Psoas muscle (tissue), 8 donors: Measurements from ENCODE around the gene KCNG2. TPM values are rescaled to one million over a fixed set of nuclear protein-coding genes. Genes with fewer than 3 reads are reported as not detected.
"Not testable (repeated sequence)": the region's sequence is repeated elsewhere in the genome, so short reads cannot be mapped to it uniquely, and the experiment has no call there.

ENCODE experiments used
- ATAC-seq, 4 donors: fragments of 200-7000 bp; cut with Tn5 transposase; one replicate each; pipeline ENCODE4 v1.9.1; 2020; ENCODE audit warnings: moderate library complexity in 3 of 4, mild to moderate bottlenecking in 2 of 4
- DNase-seq, 2 donors: peaks; one replicate each; pipeline ENCODE4 v3.0.0-alpha.2; 2020
- H3K27ac ChIP-seq: fragments of 200-600 bp; one replicate; pipeline ENCODE4 v1.8.0; 2022
- H3K27me3 ChIP-seq, 3 donors: fragments of 200-600 bp in 1 of 3; one replicate each; pipeline versions ENCODE4 v1.6.1 to v1.8.0; 2013 to 2022; ENCODE audit warnings: low read length in 2 of 3, mild to moderate bottlenecking in 2 of 3, moderate library complexity in 1 of 3; ENCODE audit not compliant: insufficient read depth in 3 of 3
- H3K36me3 ChIP-seq, 2 donors: fragments of 200-600 bp in 1 of 2; one replicate each; pipeline versions ENCODE4 v1.6.1 to v1.8.0; 2013 to 2022; ENCODE audit warnings: low read depth in 1 of 2, mild to moderate bottlenecking in 1 of 2, moderate library complexity in 1 of 2; ENCODE audit not compliant: insufficient read depth in 1 of 2
- H3K4me1 ChIP-seq: fragments of 200-600 bp; one replicate; pipeline ENCODE4 v1.8.0; 2022
- H3K4me3 ChIP-seq: fragments of 200-600 bp; one replicate; pipeline ENCODE4 v1.8.0; 2022; ENCODE audit warnings: mild to moderate bottlenecking
- H3K9me3 ChIP-seq: fragments of 200-600 bp; one replicate; pipeline ENCODE4 v1.8.0; 2022
- WGBS, 3 donors: extraction: QIAGEN DNeasy Blood & Tissue Kit; methylation state at CpG; one replicate each; pipeline versions ENCODE4 v1.1.6 to v1.1.7; 2013; 5-methylcytosine and 5-hydroxymethylcytosine counted together
- intact Hi-C, 2 donors: fragments of 100-400 bp; cut with DNase I; formaldehyde crosslinking; loops; one replicate each; pipeline versions ENCODE4 v1.11.0 to v1.14.2; 2022
- polyA plus RNA-seq, 3 donors: library from polyadenylated mRNA; stranded (reverse); fragments of 200-250 nt; gene quantifications; one replicate each; pipeline ENCODE4 v1.2.3, GENCODE V29; 2013
- total RNA-seq, 4 donors: library from RNA; stranded (reverse); fragmentation: NEBNext Ultra II Directional in 2 of 4; extraction: Animal tissue kit (Norgen Biotek cat#: 25700) in 2 of 4; gene quantifications; one replicate each; pipeline versions ENCODE4 v1.2.1 to v1.2.4, GENCODE V29; 2021 to 2023
- TF ChIP-seq, protein P1 (sequence below): fragments of 200-600 bp; IDR thresholded peaks from one replicate; pipeline ENCODE4 v1.8.0; 2022; ENCODE audit warnings: antibody characterized with exemption
- donor health status: healthy with polysubstance abuse.
- donor health status: DM: no; HTN: no; CAD: no; lungs with moderate emphysema.
- donor health status: Bipolar disorder and iron deficiency.
- donor health status: healthy.
- donor health status: DM: yes; HTN: yes; CAD: no.
- donor health status: DM: no; HTN: no; CAD: no.
- donor health status: DM: no; HTN: no; CAD: no.
- donor health status: DM: yes; HTN: yes; CAD: no.

Gene KCNG2
- total and polyA plus RNA-seq, 7 donors: 0.04 to 0.54 (median 0.27) TPM; not detected in 2

DNA sequence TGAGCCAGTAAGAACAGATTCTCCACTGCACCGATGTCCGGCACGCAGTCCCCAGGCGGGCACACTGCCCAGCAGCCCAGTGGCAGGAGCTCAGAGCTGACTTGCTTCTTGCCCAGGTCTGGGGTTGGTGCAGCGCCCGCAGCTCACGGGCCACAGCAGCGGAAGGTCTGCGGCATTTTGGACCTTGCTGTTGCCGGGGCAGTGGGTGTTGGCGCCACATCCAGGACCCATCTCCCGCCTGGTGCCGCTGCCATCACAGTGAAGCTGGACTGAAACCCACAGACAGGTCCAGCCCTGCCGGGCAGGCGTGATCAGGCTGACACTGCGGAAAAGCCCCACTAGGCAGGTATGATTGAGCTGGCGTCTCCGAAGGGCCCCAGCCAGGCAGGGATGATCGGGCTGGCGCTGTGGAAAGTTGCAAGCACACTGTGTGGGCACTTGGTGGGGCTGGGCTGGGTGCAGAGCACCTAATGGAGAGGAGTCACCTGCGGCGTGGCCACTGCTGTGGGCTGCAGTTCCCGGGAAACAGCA lies 78.3 kb downstream of the KCNG2 start:
- no peak overlapping the region for H3K27ac ChIP-seq
- peaks cover 0 to 32% (median 13%) of the 10 kb centered on the region in 3 donors for H3K27me3 ChIP-seq
- WGBS, 3 donors: 84 to 89% (median 89%) methylated on average over 23 of the region's 23 CpGs
- no peaks in the 10 kb centered on the region for H3K9me3 ChIP-seq
- DNase-seq (peak in 1 of 2 donors; percentile 24), ATAC-seq (no peak)
- H3K36me3 ChIP-seq: no peaks in the 10 kb centered on the region
- H3K4me1 ChIP-seq: no peaks in the 10 kb centered on the region
- intact Hi-C loops: no loop called here
- TF ChIP-seq, protein P1, sequence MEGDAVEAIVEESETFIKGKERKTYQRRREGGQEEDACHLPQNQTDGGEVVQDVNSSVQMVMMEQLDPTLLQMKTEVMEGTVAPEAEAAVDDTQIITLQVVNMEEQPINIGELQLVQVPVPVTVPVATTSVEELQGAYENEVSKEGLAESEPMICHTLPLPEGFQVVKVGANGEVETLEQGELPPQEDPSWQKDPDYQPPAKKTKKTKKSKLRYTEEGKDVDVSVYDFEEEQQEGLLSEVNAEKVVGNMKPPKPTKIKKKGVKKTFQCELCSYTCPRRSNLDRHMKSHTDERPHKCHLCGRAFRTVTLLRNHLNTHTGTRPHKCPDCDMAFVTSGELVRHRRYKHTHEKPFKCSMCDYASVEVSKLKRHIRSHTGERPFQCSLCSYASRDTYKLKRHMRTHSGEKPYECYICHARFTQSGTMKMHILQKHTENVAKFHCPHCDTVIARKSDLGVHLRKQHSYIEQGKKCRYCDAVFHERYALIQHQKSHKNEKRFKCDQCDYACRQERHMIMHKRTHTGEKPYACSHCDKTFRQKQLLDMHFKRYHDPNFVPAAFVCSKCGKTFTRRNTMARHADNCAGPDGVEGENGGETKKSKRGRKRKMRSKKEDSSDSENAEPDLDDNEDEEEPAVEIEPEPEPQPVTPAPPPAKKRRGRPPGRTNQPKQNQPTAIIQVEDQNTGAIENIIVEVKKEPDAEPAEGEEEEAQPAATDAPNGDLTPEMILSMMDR: no peak
- no peak overlapping the region for H3K4me3 ChIP-seq

DNA sequence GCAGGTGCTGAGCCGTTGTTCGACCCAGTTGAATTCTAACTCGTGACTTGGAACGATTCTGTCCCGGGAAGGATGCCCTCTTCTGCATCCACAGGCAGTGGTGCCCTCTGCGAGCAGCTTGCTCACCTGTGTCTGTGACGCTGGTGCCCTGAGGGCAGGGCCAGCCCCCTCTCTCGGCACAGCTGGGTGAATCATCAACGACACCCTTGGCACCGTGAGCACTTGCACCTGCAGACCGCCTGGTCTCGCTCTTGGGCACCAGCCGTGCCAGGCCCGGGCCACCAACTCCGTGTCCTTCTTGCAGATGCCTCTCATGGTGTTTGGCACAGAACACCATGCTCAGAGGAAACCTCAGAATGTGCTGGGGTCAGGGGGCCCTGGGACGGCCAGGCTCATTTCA lies 78.8 kb downstream of the KCNG2 start:
- 67 to 78% (median 71%) methylated on average over 16 of the region's 16 CpGs for WGBS, 3 donors
- Histone ChIP-seq H3K9me3 (no peaks in the 10 kb centered on the region), H3K4me3 (no peak overlapping the region), H3K4me1 (no peaks in the 10 kb centered on the region), H3K27ac (no peak overlapping the region), H3K36me3 (no peaks in the 10 kb centered on the region), H3K27me3 (peaks cover 0 to 27% (median 8%) of the 10 kb centered on the region in 3 donors)
- intact Hi-C loops: no loop called here
- TF ChIP-seq, protein P1: no peak
- DNase-seq (peak in 1 of 2 donors; percentile 26), ATAC-seq (no peak)

DNA sequence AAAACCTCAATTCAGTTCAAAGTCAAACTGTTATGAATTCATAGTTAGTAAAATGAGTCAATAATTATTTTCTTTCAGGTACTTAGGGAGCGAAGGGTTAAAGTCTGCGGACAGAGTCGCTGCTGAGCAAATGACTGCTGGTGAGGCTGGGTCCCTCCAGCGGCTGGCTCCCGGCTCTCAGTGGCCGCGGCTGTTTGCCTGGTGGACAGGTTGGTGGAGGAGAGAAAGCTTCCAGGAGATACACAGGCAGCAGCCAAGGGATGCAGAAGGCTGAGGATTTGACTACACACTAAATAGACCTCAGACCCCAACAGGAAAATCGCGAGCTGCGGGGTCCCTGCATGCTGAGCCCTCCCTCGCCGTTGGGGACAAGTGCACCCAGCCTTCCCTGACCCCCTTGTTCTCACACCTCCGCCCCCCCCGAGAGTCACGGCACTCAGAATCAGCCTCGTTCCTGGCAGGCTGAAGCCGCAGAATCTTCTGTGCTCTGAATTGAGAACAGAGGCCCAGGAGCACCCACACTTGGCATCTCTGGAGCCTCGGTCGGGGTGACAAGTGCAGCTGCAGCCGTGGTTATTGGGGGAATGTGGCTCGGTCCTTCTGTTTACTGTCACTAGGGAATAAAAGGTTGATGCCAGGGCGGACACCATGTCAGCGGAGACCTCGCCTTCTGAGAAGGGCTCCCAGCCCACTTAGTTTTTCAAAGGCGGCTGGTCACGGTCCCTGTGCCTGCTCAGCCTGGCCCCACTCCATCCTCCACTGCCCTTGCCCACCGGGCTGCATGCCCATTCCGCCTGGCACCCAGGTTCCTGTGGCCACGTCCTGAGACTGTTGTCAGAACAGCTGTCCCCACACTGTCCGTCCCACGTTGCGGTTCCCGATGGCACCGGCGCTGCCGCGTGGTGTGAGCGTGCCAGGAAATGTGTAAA lies 79.7 kb downstream of the KCNG2 start:
- peaks cover 0 to 22% (median 5%) of the 10 kb centered on the region in 3 donors for H3K27me3 ChIP-seq
- TF ChIP-seq, protein P1: no peak
- no peaks in the 10 kb centered on the region for H3K4me1 ChIP-seq
- ATAC-seq (peak; percentile 25 to 72 (median 56)), DNase-seq (peak in 1 of 2 donors; percentile 44)
- no peak overlapping the region for H3K4me3 ChIP-seq
- no peaks in the 10 kb centered on the region for H3K9me3 ChIP-seq
- 25 to 32% (median 26%) methylated on average over 38 of the region's 38 CpGs for WGBS, 3 donors
- no peak overlapping the region for H3K27ac ChIP-seq
- H3K36me3 ChIP-seq: no peaks in the 10 kb centered on the region
- intact Hi-C loops: no loop called here

DNA sequence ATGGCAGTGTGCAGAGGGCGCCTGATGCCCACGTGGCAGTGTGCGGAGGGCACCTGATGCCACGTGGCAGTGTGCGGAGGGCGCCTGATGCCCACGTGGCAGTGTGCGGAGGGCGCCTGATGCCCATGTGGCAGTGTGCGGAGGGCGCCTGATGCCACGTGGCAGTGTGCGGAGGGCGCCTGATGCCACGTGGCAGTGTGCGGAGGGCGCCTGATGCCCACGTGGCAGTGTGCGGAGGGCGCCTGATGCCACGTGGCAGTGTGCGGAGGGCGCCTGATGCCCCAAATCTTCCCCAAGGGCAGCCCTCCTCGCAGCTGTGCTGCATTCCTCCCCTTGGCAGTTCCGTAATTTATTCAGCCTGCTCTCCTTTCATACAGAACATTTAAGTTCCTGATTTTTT lies 80.5 kb downstream of the KCNG2 start:
- H3K4me3 ChIP-seq, DNase-seq, H3K27ac ChIP-seq, H3K36me3 ChIP-seq, intact Hi-C loops, H3K4me1 ChIP-seq, H3K9me3 ChIP-seq, ATAC-seq: not testable (repeated sequence)
- 62 to 66% (median 63%) methylated on average over 21 to 25 of the region's 25 CpGs for WGBS, 3 donors
- peaks cover 0 to 22% (median 5%) of the 10 kb centered on the region in 3 donors for H3K27me3 ChIP-seq

DNA sequence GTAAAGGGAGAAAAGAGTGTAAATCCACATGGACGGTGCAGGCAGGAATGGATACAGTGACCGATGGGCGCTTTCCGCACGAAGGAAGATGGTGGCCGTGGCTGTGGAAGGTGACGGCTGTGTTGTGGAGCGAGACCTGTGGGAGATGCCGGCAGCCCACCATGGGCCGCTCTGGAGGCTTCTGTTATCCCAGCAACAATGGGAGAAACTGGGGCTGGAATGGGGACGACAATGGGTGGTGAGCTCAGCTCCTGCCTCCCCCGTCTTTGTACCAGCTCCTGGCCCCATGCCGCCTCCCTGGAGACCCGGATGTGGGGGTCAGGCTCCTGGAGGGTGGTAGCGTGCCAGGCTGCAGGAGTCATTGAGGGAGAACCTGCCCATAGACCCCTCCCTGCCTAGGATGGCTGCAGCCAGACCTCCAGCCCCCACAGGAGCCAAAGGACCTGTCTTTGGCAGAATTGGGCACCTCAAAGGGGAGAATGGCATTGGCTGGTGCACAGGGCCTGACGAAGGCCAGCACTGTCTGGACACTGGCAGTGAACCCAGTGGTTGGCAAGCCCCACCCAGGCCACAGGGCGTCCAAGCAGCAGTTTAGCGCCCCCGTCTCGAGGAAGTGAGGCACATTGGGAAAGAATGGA lies 81.1 kb downstream of the KCNG2 start:
- Histone ChIP-seq H3K27me3 (peaks cover 0 to 22% (median 5%) of the 10 kb centered on the region in 3 donors), H3K9me3 (no peaks in the 10 kb centered on the region), H3K27ac (no peak overlapping the region), H3K4me1 (no peaks in the 10 kb centered on the region), H3K36me3 (no peaks in the 10 kb centered on the region), H3K4me3 (no peak overlapping the region)
- intact Hi-C loops: no loop called here
- ATAC-seq: no peak
- peak in 1 of 2 donors; percentile 46 for DNase-seq
- TF ChIP-seq, protein P1: no peak
- WGBS, 3 donors: 87 to 92% (median 89%) methylated on average over 18 to 20 of the region's 20 CpGs
